GM12801 (cell line): Measurements from ENCODE around the gene FBXO31.

Source experiments
- TF ChIP-seq, protein P1 (sequence below): IDR thresholded peaks from one replicate; pipeline ENCODE4 v1.5.1; 2011; ENCODE audit warnings: control low read depth; ENCODE audit not compliant: insufficient read length; ENCODE audit errors: extremely low read depth

The FBXO31 gene

DNA sequence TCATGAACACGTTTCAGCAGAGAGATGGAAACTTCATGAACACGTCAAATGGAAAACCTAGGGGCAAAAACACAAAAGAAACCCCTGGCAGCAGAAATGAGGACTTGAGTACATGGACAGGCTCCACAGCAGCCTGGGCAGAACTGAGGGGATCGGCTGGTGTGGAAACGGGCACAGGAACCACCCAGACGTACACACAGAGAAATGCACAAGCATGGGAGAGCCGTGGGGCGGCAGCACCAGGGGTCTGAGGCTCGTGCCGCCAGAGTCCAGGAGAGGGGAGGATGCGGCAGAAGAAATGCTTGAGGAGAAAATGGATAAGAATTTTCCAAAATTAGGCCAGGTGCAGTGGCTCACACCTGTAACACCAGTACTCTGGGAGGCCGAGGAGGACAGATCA, 38.5 kb upstream of the FBXO31 start:
- TF ChIP-seq, protein P1, sequence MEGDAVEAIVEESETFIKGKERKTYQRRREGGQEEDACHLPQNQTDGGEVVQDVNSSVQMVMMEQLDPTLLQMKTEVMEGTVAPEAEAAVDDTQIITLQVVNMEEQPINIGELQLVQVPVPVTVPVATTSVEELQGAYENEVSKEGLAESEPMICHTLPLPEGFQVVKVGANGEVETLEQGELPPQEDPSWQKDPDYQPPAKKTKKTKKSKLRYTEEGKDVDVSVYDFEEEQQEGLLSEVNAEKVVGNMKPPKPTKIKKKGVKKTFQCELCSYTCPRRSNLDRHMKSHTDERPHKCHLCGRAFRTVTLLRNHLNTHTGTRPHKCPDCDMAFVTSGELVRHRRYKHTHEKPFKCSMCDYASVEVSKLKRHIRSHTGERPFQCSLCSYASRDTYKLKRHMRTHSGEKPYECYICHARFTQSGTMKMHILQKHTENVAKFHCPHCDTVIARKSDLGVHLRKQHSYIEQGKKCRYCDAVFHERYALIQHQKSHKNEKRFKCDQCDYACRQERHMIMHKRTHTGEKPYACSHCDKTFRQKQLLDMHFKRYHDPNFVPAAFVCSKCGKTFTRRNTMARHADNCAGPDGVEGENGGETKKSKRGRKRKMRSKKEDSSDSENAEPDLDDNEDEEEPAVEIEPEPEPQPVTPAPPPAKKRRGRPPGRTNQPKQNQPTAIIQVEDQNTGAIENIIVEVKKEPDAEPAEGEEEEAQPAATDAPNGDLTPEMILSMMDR, result no peak

DNA sequence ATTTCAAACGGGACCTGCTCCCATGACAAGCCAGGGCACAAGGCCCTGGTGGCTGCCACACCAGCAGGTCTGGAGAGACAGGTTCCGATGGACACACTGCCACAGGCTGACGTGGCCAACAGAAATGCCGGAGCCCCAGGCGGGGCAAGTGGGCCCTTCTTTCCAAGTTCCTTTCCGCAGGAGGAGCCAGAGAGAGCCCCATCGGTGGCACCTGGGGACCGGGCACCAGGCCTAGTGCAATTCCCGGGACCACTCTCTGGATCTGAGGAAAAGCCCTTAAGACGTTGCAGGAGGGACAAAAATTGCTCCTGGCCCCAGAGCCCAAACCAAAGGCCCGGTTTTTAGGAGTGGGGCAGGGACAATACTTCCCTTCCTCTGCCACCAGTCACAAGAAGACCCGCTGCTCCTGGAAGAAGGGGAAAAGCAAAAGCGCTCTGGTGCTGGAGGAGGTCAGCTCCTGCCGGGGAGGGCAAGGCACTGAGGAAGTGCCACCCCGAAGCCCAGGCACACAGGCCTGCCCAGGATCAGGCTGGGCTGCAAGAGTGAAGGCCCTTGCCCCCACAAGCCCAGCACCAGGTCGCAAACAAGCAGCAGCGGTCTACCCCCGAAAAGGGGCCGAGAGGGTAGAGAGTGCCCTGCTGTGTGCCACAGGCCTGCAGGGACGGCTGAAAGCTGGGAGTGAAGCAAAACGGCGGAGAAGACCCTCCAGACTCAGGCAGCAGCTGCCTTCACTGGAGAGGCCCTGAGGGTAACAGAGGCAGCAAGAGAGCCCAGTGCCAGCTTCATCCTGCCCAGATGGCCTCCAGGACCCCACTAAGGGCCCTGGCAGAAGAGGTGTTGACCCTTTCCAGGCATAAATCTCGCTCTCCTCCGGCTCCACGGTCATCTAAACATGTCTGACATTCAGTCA, 37.7 kb upstream of the FBXO31 start:
- TF ChIP-seq, protein P1, result no peak

DNA sequence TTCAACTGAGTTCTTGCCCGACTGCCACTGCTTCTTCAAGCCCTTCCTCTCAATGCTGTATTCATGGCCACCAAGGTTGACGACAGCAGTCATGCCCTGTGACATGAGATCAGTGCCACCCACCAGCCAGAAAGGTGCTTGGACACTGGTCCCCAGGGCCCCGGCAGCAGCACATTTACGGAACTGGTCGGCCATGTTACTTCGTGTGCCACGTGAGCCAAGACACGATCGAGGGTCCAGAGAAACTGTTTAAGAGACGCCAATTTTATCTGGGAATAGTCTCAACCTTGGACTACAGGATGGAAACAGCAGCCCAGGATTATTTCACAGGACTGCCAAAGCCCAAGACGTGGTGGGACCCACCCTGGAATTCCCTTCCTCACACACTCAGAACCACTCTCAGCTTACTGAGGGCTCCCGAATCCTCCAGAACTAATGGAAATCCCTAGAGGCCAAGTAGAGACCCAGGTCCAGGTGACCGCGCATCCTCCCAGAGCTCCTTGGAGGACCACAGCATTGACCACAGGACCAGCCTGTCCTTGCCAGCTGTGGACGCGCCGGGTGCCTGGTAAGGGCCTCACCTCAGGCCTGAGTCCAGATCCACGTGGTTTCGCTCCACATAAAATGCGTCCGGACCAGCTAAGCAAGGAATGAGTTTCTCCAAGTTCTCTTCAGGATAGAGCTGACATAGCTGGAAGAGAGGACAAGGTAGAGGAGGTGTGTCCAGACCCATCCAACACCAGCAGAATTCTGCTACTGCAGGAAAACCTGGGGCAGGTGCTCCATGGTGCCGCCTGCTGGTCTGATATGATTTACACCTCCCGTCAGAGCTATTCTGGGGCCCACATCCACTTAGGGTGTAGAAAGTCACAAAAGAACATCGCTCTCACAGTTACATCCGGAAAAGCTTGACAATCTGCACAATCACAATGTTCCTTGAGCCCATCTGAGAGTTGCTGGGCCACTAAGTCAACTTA, 36.7 kb upstream of the FBXO31 start:
- TF ChIP-seq, protein P1, result no peak

DNA sequence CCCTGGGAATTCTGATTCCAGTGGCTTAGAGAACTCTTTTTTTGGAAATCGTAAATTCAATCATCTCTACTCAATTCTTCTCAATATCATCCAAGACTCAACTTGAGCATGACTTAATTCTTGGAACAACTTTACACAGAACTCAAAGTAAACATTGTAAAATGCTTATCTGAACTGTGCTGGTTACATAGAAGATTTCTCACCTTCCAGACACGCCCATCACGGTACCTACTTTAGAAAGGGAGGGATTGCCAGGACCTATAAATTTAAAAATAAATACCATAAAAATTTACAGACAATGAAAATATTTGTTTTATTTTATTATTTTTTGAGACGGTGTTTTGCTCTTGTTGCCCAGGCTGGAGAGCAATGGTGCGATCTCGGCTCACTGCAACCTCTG, 35.1 kb upstream of the FBXO31 start:
- TF ChIP-seq, protein P1, result no peak

DNA sequence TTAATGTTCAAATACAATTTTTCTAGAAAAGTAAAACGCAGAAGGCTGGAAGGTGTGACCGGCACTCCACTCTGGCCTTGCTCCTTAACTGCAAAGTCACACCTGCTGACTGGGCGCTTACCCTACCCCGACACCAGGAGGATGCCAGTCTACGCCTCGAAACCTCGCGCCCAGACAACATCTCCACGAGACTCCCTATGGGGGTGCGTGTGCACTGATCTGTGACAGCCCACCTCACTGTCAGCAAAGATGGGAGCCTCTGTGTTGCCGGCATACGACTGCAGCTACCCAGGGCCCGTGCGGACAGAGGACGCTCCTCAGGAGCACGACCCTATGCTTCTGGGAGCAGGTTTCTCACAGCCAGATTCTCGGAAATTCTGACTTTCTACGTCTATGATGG, 34.6 kb upstream of the FBXO31 start:
- TF ChIP-seq, protein P1, result no peak

DNA sequence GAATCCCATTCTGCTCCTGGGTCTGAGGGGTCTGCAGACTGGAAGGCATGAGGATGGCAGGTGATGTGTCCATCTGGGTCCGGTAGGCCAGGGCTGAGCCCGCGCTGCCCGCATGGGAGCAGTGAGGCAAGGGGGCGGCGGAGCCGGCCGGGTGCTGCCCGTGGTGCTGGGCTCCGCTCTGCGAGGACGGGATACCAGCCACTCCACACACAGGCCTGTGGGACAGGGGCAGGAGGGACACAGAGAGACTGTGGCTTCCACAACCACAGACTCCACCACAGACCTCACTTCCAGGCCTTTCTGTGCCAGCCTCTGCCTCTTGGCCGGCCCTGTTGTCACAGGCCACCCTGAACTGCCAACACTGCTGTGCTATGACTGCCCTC, 33.9 kb upstream of the FBXO31 start:
- TF ChIP-seq, protein P1, result no peak

DNA sequence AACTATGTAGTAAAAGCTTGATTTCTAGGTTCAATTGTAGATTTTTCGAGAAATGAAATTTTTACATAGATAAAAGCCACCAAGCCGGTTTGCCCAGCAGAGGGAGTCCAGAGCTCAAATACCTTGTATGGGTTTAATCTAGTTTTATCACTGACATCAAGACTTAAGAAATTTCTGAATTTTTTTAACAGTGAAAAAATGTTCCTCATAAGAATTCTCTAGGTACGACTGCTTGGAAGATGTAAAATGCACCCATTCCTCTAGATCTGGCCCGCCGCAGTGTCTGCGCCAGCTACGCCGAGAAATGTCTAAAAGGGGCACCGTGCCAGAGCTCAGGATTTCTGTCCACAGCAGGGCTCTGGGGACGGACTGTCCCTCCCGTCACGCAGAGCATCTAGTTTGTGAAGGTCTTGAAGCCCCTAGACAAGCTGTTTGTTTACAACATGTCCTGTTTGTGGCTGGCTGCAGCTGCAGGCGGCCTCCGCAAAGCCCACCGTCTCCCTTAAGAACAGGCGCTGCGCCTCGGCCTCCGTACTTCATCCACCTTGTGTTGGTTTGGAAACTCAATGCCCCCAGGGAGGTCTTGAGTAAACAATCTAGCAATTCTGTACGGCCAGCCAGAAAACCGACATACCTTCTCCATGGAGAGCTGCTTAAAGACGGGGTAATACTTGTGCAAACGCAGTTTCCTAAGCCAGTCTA, 33.4 kb upstream of the FBXO31 start:
- TF ChIP-seq, protein P1, result no peak
